Measurements from ENCODE around the gene SYCP1.
A peak's percentile ranks its signal among the peaks of the same experiment; 100 is the strongest.
"Not testable (repeated sequence)": the region's sequence is repeated elsewhere in the genome, so short reads cannot be mapped to it uniquely, and the experiment has no call there.

Gene SYCP1

DNA sequence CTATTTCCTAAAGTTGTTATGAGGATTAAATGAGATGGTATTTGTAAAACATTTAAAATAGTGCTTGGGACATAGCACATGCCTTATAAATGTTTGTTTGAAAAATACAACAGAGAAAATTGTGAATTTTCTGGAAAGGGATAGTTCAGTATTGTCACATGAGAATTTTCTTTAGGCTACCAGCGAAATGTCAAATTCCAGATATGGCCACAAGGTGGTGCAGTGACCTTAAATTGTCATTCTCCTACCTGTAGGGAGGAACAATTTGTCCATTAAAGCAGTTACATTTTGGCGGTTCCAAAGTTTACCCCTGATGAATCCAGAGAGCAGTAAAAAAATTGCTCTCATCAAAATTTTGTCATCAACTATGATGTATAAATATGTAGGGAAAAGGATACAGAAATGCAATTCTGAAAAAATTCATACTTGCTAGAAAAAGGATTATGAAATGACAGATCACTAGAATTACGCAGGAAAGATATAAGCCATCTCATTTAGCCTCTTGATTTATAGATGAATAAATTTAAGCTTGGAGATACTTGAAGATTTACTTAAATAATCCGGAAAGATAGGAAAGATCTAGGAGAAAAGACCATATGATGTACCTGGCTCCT lies 124.7 kb downstream of the SYCP1 start:
- DNase-seq (ENCODE audit: low read depth, low spot score), result peak; percentile 75

DNA sequence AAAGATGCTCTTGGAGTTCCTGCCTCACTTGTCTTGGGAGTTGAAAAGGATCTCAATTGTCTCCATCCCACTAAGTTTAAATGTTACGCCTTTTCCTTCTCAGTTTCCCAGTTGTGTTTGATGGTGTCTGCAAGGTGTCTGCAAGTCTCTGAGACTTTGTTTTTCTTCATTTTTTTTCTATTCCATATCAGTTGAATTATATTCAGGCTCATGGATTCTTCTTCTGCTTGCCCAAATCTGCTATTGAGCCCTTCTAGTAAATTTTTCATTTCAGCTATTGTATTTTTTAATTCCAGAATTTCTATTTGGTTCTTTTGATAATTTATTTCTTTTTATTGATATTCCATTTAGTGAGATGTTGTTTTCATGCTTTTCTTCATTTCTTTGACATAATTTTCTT lies 127.6 kb downstream of the SYCP1 start:
- DNase-seq (ENCODE audit: low read depth, low spot score), result no peak

DNA sequence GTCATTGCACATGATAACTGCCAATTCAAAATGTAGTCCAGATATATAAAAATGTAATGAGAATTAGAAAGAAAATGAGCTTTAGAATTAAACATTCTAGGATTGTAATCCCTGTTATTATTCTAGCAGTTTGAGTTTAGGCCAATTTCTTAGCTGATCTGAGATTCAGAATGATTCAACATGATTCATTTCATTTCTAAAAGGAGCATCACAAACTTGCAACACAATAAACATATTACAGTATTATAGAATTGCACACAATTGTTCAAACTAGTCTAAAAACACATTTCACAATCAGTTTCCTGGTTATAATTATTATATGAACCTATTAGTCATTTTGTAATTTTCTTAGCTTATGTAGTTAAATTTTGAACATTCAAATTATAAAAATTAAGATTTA lies 131.6 kb downstream of the SYCP1 start:
- DNase-seq (ENCODE audit: low read depth, low spot score), result no peak

DNA sequence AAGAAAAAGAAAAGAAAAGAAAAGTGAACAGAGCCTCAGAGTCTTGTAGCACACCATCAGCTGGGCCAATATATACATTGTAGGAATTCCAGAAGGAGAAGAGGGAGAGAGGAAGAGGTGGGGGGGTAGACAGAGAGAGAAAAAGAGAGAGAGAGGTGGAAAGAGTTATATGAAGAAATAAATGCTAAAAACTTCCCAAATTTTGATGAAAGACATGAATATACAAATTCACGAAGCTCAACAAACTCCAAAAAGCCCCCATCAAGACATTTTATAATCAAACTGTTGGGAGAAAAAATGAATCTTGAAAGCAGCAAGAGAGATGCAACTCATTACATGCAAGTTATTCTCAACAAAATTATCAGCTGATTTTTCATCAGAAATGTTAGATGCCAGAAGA lies 133.4 kb downstream of the SYCP1 start:
- no peak for DNase-seq (ENCODE audit: low read depth, low spot score)

DNA sequence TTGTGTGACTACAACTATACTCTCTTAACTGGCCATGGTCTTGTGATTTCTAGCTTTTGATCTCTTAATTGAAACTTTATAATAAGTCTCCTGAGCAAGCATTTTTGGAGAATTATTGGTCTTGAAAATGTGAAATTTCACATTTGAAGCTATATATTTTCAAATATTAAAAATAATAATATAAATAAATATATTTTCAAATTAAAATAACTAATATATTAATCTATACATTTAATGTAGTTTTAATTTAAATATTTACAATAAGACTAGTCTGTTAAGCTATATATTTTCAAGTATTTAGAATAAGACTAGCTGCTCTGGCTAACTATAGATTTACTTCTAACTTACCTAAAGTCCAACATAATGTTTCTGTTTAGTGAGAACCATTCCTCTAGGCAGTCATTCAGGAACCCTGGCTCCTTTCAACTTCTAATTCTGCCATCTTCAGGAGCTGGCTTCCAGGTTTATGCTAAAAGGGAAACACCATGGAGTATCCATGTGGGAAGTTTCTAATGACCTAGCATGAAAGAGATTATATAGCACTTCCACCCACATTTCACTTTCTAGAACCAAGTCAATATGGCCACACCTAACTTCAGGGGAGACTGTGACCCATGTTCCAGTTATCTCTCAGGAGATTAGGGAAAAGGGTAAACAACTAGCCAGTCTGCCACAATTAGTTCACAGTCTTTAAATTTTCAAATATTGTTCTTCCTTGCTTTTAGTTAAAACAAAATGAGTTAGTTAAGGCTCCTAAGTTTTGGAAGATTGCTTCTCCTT lies 143.0 kb downstream of the SYCP1 start:
- no peak for DNase-seq (ENCODE audit: low read depth, low spot score)

DNA sequence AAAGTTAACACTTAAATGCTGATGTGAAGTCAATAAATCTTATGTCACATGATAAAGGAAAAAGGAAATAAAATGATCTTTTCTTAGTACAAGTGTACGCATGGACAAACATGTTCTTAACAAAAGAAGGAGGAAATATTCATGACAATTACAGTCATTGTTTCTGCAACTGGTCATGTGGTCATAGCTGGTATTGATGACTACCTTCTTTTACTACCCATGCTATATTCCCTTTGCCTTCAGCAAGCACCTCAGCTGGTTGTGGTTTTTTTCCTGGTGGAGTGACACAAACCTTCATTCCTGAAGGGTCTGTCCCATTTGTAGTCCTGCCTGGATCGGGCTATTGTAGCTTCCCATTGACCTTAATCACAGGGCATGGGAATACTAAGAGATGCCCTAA lies 151.5 kb downstream of the SYCP1 start:
- no peak for DNase-seq (ENCODE audit: low read depth, low spot score)

DNA sequence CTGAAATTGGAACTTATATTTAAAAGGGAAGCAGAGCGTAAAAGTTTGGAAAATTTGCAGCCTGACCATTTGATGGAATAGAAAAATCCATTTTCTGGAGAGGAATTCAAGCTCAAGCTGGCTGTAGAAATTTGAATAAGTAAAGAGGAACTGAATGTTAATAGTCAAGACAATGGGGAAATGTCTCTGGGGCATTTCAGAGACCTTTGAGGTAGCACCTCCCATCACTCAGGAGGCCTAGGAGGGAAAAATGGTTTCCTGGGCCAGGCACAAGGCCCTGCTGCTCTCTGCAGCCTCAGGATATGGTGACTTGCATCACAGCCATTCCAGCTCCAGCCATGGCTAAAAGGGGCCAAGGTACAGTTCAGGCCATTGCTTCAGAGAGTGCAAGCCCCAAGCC lies 157.3 kb downstream of the SYCP1 start:
- DNase-seq (ENCODE audit: low read depth, low spot score), result no peak

DNA sequence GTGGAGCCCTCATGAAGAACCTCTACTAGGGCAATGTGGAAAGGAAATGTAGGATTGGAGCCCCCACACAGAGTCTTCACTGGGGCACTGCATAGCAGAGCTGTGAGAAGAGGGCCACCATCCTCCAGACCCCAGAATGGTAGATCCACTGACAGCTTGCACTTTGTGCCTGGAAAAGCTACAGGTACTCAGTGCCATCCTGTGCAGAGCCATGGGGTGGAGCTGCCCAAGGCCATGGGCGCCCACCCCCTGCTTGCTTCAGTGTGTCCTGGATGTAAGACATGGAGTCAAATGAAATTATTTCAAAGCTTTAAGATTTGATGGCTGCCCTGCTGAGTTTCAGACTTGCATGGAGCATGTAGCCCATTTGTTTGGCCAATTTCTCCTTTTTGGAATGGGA lies 157.8 kb downstream of the SYCP1 start:
- DNase-seq (ENCODE audit: low read depth, low spot score), result no peak

DNA sequence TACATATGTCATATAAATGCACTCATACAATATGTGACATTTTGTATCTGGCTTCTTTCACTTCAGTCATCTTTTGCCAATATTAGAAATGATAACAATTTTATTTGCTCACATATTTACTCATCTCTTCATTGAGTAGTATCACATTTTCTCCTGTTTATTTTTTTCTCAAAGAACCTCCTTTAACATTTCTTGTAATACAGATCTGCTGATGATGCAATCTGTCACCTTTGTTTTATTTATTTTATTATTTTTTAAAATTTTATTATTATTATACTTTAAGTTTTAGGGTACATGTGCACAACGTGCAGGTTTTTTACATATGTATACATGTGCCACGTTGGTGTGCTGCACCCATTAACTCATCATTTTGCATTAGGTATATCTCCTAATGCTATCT lies 159.1 kb downstream of the SYCP1 start:
- DNase-seq (ENCODE audit: low read depth, low spot score), result no peak

DNA sequence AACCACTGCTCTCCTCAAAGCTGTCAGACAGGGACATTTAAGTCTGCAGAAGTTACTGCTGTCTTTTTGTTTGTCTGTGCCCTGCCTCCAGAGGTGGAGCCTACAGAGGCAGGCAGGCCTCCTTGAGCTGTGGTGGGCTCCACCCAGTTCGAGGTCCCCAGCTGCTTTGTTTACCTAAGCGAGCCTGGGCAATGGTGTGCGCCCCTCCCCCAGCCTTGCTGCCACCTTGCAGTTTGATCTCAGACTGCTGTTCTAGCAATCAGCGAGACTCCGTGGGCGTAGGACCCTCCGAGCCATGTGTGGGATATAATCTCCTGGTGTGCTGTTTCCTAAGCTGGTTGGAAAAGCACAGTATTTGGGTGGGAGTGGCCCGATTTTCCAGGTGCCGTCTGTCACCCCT lies 164.9 kb downstream of the SYCP1 start:
- not testable (repeated sequence) for DNase-seq (ENCODE audit: low read depth, low spot score)

DNA sequence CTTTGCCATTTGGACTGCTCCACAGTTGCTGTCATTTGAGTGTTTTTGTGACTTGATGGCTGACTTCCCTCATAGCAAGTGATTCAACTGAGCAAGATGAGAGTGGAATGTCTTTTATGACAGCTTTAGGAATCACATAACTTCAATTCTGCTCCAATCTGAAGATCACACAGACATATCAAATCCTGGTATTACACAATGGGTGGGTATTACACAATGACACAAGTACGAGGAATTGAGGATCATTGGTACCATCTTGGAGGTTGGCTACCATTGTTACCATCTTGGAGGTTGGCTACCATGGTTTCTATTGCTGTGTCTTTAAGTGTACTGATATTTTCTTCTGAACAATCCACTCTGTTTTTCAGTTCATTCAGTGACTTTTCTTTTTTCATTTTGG lies 166.5 kb downstream of the SYCP1 start:
- DNase-seq (ENCODE audit: low read depth, low spot score), result no peak

DNA sequence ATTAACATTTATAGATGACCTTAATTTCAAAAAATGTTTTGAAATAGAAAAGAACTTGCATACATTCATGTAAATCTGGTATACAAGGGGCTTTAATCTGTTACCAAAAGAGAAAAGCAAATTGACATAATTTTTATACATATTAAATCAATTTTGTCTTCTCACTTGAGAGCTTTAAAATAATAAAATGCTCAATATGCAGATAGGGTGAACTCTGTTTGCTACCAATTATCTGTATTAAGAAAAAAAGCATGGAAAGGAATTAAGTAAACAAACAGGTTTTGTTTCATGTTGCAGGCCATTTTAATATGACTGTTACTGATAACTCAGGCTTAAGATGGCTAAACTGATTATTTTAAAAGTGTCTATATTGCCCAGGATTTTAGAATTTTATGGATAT lies 168.9 kb downstream of the SYCP1 start:
- DNase-seq (ENCODE audit: low read depth, low spot score), result no peak

DNA sequence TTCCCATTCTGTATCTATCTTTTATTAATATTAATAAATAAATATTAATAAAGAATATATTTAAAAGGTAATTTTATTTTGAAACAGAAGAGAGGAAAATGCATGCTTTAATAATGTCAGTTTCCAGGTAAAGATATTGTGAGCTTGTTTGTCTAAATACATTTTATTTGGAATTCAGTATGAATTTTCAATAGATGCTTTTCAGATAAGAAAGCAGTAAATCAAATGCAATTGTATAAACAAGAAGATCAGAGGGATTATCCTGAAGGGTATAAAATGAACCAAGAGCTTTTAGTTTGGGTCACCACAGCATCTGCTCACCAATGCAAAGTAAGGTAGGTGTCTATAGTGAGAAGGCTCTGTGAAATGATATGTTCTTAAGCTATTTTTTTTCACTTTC lies 174.9 kb downstream of the SYCP1 start, which contains the start of gene TSHB:
Gene TSHB, plus strand, starts transcription at position 301 of the 400 bp plus-strand sequence. CDS start 3,537 bp downstream, outside the sequence.
- no peak for DNase-seq (ENCODE audit: low read depth, low spot score)

DNA sequence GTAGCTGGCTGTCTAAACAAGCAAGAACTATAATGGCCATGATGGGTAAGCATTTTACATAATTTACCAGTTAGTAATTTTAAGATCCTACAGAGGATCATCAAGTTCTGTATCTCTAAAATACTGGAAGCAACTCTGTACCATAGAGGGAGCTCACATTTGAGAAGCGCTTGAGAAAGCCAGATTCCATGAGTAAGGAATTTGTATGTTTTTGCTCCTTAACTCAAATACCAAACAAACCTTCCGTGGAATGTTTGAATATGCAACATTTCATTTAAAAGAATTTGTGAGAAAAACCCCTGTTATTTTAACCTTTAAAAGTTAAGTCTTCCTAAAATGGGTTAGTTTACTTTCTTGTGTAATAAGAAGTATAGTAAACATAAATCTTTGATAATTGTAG lies 176.9 kb downstream of the SYCP1 start:
- DNase-seq (ENCODE audit: low read depth, low spot score), result peak; percentile 11

DNA sequence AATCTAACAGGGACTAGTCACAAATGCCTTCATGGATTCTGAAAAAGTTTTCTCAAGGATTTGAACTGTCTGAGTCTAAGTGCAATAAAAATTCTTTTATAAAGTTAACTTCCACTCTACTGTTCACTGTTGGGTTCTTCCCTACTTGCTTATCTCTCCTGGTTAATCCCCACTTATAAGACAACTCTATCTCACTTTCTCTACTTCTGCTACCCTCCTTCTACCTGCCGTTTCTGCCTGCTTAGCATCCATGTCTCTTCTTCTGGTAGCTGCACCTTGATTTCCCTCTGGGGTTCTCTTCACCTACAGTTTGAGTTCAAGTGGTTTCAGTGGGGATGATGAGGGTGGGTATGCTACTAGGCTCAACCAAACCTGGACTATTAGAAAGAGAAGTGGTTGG lies 181.0 kb downstream of the SYCP1 start:
- no peak for DNase-seq (ENCODE audit: low read depth, low spot score)

DNA sequence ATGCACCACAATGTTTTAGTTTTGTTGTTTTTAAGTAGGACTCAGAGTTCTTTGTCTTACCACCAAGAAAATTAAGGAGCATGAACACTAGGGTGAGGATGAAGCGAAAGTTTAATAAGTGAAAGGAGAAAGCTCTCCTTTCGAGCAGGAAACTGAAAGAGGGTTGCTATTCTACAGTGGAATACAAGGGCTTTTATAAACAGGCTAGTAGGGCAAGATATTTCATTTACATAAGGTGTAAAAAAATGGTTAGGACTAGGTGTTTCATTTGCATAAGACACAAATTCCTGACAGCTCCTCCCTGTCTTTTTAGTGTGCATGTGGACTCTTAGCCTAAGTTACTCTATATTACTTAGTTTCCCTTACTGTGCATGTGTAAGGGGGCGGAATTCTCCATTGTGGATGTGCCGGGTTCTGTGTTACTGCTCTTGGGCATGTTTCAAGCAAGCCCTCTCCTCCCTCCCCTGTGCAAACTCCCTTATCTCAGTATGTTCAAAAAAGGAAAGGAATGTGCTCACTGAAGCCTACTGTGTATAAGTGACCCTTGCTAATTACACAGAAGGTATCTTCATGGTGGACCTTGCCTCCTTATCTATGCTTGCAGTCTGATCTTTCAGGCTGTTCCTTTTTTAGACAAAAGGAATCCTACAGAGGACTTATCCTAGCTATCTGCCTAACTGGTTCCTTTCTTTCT lies 182.3 kb downstream of the SYCP1 start:
- DNase-seq (ENCODE audit: low read depth, low spot score), result peak; percentile 4

DNA sequence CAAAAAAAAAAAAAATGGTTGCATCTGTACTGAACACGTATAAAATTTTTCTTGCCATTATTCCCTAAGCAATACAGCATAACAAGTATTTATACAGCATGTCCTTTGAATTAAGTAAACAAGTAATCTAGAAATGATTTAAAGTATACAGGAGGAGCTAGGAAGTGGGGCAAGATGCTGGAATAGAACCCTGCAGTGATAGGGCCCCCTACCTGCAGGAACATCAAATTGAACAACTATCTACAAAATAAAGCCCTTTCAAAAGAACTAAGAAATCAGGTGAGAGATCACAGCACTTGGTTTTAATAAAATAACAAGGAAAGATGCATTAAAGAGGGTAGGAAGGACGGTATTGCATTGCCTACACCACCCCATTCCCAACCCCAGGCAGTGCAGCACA lies 185.8 kb downstream of the SYCP1 start:
- no peak for DNase-seq (ENCODE audit: low read depth, low spot score)

DNA sequence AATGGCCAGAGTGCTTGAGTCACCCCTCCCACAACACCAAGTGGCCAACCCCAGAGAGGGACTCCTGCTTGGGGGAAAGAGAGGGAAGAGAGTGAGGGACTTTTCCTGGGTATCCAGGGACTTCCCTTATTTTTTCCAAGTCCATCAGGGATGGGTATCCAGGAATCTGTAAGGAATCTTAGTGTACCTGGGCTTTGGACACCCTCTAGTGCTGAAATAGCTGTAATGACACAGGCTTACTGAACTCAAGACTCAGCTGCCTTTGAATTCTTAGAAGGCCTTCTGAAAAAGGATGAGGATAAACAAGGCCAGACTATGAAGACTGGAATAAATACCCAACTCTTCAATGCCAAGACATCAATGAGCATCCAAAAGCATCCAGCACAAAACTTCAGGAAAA lies 187.0 kb downstream of the SYCP1 start:
- DNase-seq (ENCODE audit: low read depth, low spot score), result no peak
